Neural progenitor cell (in vitro differentiated cells): ENCODE results near the gene FUCA2. TPM values are rescaled to one million over a fixed set of nuclear protein-coding genes. Genes with fewer than 3 reads are reported as not detected.

Experiments
- DNase-seq: peaks from one replicate; pipeline ENCODE4 v3.0.0-alpha.2; 2016; ENCODE audit warnings: low spot score
- H2AFZ ChIP-seq: fragments of 200-600 bp; sonication (generic); replicated peaks from 2 replicates; pipeline ENCODE4 v1.6.1; 2016; ENCODE audit warnings: antibody characterized with exemption
- H3F3A ChIP-seq: fragments of 200-600 bp; sonication (generic); 2 replicates; pipeline ENCODE4 v1.6.1; 2016; ENCODE audit warnings: antibody characterized with exemption, low read depth
- H3K27ac ChIP-seq: fragments of 200-600 bp; sonication (generic); 2 replicates; pipeline ENCODE4 v1.5.1; 2016; ENCODE audit warnings: mild to moderate bottlenecking
- H3K27me3 ChIP-seq: fragments of 200-600 bp; sonication (generic); 2 replicates; pipeline ENCODE4 v1.6.1; 2016; ENCODE audit warnings: mild to moderate bottlenecking, moderate library complexity
- H3K36me3 ChIP-seq: fragments of 200-600 bp; sonication (generic); 2 replicates; pipeline ENCODE4 v1.5.1; 2016
- H3K4me1 ChIP-seq: fragments of 200-600 bp; sonication (generic); 2 replicates; pipeline ENCODE4 v1.6.1; 2016; ENCODE audit warnings: mixed run types
- H3K4me2 ChIP-seq: fragments of 200-600 bp; sonication (generic); 2 replicates; pipeline ENCODE4 v1.6.1; 2016
- H3K4me3 ChIP-seq: fragments of 200-600 bp; sonication (generic); 2 replicates; pipeline ENCODE4 v1.5.1; 2016
- H3K79me2 ChIP-seq: fragments of 200-600 bp; sonication (generic); 2 replicates; pipeline ENCODE4 v1.6.1; 2016; ENCODE audit warnings: low read depth
- H3K9ac ChIP-seq: fragments of 200-600 bp; sonication (generic); 2 replicates; pipeline ENCODE4 v1.6.1; 2016
- H3K9me3 ChIP-seq: fragments of 200-600 bp; sonication (generic); 2 replicates; pipeline ENCODE4 v1.5.1; 2016; ENCODE audit warnings: low read depth
- H4K20me1 ChIP-seq: fragments of 200-600 bp; sonication (generic); 2 replicates; pipeline ENCODE4 v1.6.1; 2016; ENCODE audit warnings: low read depth
- H3K27ac Mint-ChIP-seq: 3 replicates; pipeline ENCODE4 v1.8.0; 2021; ENCODE audit warnings: mixed read lengths
- H3K27me3 Mint-ChIP-seq: 2 replicates; pipeline ENCODE4 v1.8.0; 2022; ENCODE audit warnings: low read depth, mild to moderate bottlenecking, inconsistent platforms, moderate library complexity, mixed read lengths; ENCODE audit not compliant: insufficient read depth
- H3K36me3 Mint-ChIP-seq: 3 replicates; pipeline ENCODE4 v1.8.0; 2021; ENCODE audit warnings: mixed read lengths
- H3K4me1 Mint-ChIP-seq: 3 replicates; pipeline ENCODE4 v1.8.0; 2021; ENCODE audit warnings: mixed read lengths
- H3K4me3 Mint-ChIP-seq: 3 replicates; pipeline ENCODE4 v1.8.0; 2021; ENCODE audit warnings: mild to moderate bottlenecking, moderate library complexity, mixed read lengths
- H3K9me3 Mint-ChIP-seq: 3 replicates; pipeline ENCODE4 v1.8.0; 2020; ENCODE audit warnings: mixed read lengths
- CTCF ChIP-seq: fragments of 200-600 bp; sonication (generic); IDR thresholded peaks from 2 replicates; pipeline ENCODE4 v1.5.1; 2017; ENCODE audit warnings: antibody characterized with exemption, mild to moderate bottlenecking
- EZH2 ChIP-seq: fragments of 200-600 bp; sonication (generic); IDR thresholded peaks from 2 replicates; pipeline ENCODE4 v1.6.1; 2017; ENCODE audit warnings: antibody characterized with exemption, mild to moderate bottlenecking, moderate library complexity
- EZH2phosphoT487 ChIP-seq: fragments of 200-600 bp; sonication (generic); IDR thresholded peaks from 2 replicates; pipeline ENCODE4 v1.6.1; 2017; ENCODE audit warnings: antibody characterized with exemption
- total RNA-seq: library from RNA; depleted of rRNA; stranded (reverse); fragments of >200 nt; gene quantifications from 2 replicates; pipeline ENCODE4 v1.2.3, GENCODE V29; 2015; ENCODE audit warnings: low replicate concordance

FUCA2 gene
- total RNA-seq, 1 donor from 2014 or later = 37.4 TPM

GRCh38 chr6:143496974-143497373, 14.5 kb downstream of the FUCA2 start:
- Histone ChIP-seq H3K27ac (no peak overlapping the region), H3K27me3 (no peaks in the 10 kb centered on the region), H3K9me3 (no peaks in the 10 kb centered on the region), H4K20me1 (no peaks in the 10 kb centered on the region), H3K4me2 (no peak overlapping the region), H3K4me1 (no peaks in the 10 kb centered on the region), H2AFZ (no peak overlapping the region), H3K79me2 (no peaks in the 10 kb centered on the region), H3K4me3 (no peak overlapping the region), H3F3A (no peaks in the 10 kb centered on the region), H3K9ac (no peak overlapping the region), H3K36me3 (no peaks in the 10 kb centered on the region)
- H3K4me1 Mint-ChIP-seq = no peaks in the 10 kb centered on the region
- H3K9me3 Mint-ChIP-seq = no peaks in the 10 kb centered on the region
- H3K27ac Mint-ChIP-seq = no peak overlapping the region
- TF ChIP-seq EZH2 (no peak), CTCF (no peak), EZH2phosphoT487 (no peak)
- no peak for DNase-seq
- H3K4me3 Mint-ChIP-seq = no peak overlapping the region
- H3K27me3 Mint-ChIP-seq = no peaks in the 10 kb centered on the region
- peaks cover 33% of the 10 kb centered on the region for H3K36me3 Mint-ChIP-seq

- Histone ChIP-seq H3K79me2 (no peaks in the 10 kb centered on the region), H3F3A (no peaks in the 10 kb centered on the region), H3K4me2 (no peak overlapping the region), H4K20me1 (no peaks in the 10 kb centered on the region), H2AFZ (no peak overlapping the region), H3K9ac (no peak overlapping the region), H3K9me3 (no peaks in the 10 kb centered on the region), H3K36me3 (no peaks in the 10 kb centered on the region), H3K27me3 (no peaks in the 10 kb centered on the region), H3K4me3 (no peak overlapping the region), H3K27ac (no peak overlapping the region), H3K4me1 (no peaks in the 10 kb centered on the region)
- Mint-ChIP-seq H3K27ac (no peak overlapping the region), H3K9me3 (no peaks in the 10 kb centered on the region), H3K27me3 (no peaks in the 10 kb centered on the region), H3K36me3 (peaks cover 2% of the 10 kb centered on the region), H3K4me1 (no peaks in the 10 kb centered on the region), H3K4me3 (no peak overlapping the region)
- no peak for DNase-seq
- TF ChIP-seq CTCF = no peak
- no peak for TF ChIP-seq EZH2phosphoT487
- no peak for TF ChIP-seq EZH2
Measured at GRCh38 chr6:143490775-143491174, 20.7 kb downstream of the FUCA2 start.

- H3K4me1 ChIP-seq = no peaks in the 10 kb centered on the region
- no peak overlapping the region for H3K4me2 ChIP-seq
- H3K27me3 ChIP-seq = no peaks in the 10 kb centered on the region
- no peak overlapping the region for H3K4me3 Mint-ChIP-seq
- H3K9me3 ChIP-seq = no peaks in the 10 kb centered on the region
- no peak overlapping the region for H3K9ac ChIP-seq
- no peaks in the 10 kb centered on the region for H3K9me3 Mint-ChIP-seq
- H3K27me3 Mint-ChIP-seq = no peaks in the 10 kb centered on the region
- TF ChIP-seq EZH2phosphoT487 = no peak
- no peak for TF ChIP-seq CTCF
- no peak for TF ChIP-seq EZH2
- no peak for DNase-seq
- no peak overlapping the region for H3K27ac Mint-ChIP-seq
- peaks cover 2% of the 10 kb centered on the region for H3K36me3 Mint-ChIP-seq
- H3F3A ChIP-seq = no peaks in the 10 kb centered on the region
- no peak overlapping the region for H2AFZ ChIP-seq
- H4K20me1 ChIP-seq = no peaks in the 10 kb centered on the region
- no peaks in the 10 kb centered on the region for H3K4me1 Mint-ChIP-seq
- no peaks in the 10 kb centered on the region for H3K79me2 ChIP-seq
- H3K36me3 ChIP-seq = no peaks in the 10 kb centered on the region
- H3K27ac ChIP-seq = no peak overlapping the region
- no peak overlapping the region for H3K4me3 ChIP-seq
Measured at GRCh38 chr6:143490244-143490643, 21.3 kb downstream of the FUCA2 start.

GRCh38 chr6:143486752-143487151, 24.8 kb downstream of the FUCA2 start:
- Histone ChIP-seq H3K36me3 (no peaks in the 10 kb centered on the region), H3K79me2 (no peaks in the 10 kb centered on the region), H3F3A (no peaks in the 10 kb centered on the region), H3K27me3 (no peaks in the 10 kb centered on the region), H3K4me2 (no peak overlapping the region), H3K4me3 (no peak overlapping the region), H4K20me1 (no peaks in the 10 kb centered on the region), H3K9ac (no peak overlapping the region), H3K27ac (no peak overlapping the region), H3K4me1 (no peaks in the 10 kb centered on the region), H2AFZ (no peak overlapping the region), H3K9me3 (no peaks in the 10 kb centered on the region)
- Mint-ChIP-seq H3K4me1 (no peaks in the 10 kb centered on the region), H3K9me3 (no peaks in the 10 kb centered on the region), H3K36me3 (no peaks in the 10 kb centered on the region), H3K27ac (no peak overlapping the region), H3K27me3 (no peaks in the 10 kb centered on the region), H3K4me3 (no peak overlapping the region)
- TF ChIP-seq EZH2 (no peak), EZH2phosphoT487 (no peak), CTCF (no peak)
- no peak for DNase-seq
